GM21390 (cell line): Measurements from ENCODE around the gene CIDEA.
A peak's percentile ranks its signal among the peaks of the same experiment; 100 is the strongest.

ENCODE experiments used
- ATAC-seq: cut with Tn5 transposase; IDR thresholded peaks from one replicate; pipeline ENCODE4 v1.9.1; 2021; ENCODE audit not compliant: unreplicated experiment

Gene CIDEA

GRCh38 chr18:12296457-12296856 lies 42.3 kb downstream of the CIDEA start:
- ATAC-seq = no peak

DNA sequence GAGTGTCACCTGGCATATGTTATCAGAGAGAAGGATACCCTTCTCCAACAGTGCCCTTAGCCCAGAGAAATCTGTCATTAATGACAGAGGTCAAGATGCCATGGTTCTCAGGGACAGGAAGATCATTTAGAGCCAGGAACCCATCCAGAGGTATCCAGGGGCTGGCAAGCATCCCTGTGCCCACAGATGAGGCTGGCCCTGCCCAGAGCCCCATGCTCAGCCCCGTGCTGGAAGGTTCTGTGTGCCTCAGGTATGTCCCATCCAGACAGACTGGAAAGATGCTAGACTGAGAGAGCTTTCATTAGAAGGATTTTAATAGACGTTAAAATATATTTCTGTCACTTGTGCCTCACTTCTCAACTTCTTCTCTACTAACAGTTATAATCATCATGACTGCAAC lies 45.7 kb downstream of the CIDEA start:
- ATAC-seq = no peak

DNA sequence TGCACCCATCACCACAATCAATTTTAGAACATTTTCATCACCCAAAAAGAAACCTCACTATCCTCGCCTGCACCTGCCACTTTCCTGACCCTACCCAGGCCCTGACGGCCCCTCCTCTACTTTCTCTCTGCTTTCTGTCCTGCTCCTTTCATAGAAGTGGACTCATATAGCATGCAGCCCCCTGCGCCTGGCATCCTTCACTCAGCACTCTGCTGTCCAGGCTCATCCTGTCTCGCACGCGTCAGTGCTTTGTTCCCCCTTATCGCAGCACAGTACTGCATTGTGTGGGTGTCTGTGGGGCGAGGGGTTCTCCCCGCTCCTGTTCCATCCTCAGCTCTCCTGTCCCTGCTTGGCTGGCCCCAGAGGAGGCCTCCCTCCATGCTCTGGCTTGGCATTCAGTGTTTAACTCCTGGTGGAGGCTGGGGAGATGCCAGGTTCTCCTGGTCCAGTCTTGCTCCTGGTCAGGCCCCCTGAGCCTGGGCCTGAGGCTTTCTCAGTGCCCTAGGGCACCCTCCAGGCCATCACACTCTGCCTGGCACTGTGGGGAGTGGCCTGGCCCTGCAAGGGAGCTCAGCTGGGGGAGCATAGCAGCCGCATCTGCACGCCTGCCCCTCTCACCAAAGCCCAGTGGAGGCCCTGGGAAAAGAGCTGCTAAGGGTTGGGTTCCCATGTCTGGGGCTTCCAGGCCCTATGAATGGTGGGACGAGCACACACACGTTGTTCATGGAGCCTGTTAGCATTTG lies 47.3 kb downstream of the CIDEA start:
- no peak for ATAC-seq

- no peak for ATAC-seq
Observed at GRCh38 chr18:12302391-12303147, 48.4 kb downstream of the CIDEA start.

DNA sequence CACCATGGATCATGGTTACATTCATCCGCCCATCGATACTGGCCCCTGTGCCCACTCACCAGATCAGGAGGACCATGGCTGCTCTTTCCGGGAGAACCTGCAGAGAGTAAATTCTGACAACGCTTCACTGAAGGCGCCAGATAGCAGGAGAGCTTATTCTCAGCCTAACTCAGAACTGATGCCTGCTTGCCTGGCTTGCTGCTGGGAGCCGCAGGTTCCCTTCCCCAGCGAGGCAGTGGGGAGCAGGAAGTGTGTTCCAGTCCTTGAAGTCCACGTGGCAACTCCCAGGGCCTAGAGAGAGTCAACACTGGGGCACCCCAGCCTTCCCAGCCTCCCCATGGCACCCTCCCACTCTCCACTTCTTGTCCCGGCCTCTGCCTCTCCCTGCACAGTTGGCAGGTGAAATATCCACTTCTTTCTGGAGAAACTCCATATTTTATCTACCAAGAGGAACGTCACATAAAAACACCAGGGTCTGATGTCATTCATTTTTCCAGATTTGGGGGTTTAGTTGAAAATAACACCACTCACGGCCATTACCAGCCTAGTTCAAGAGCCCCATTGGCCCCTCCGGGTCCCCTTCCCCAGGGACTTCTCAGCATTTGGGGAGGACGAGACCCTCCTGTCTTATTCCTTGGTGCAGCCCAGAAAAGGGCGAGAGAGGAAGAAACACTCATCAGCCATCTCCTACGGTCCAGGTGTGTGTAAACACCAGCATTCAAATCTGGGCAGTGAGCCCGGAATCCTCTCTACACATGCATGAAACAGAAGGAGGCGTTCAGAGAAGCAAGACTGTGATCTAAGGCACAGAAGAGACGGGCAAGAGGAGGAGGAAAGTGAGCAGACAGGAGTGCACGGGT lies 50.4 kb downstream of the CIDEA start:
- ATAC-seq = no peak

- no peak for ATAC-seq
Observed at GRCh38 chr18:12305211-12305610, 51.0 kb downstream of the CIDEA start.

- ATAC-seq = no peak
Observed at GRCh38 chr18:12305930-12306629, 51.9 kb downstream of the CIDEA start.

- peak; percentile 14 for ATAC-seq
Observed at GRCh38 chr18:12306752-12307700, 52.9 kb downstream of the CIDEA start.

- peak; percentile 47 for ATAC-seq
Observed at GRCh38 chr18:12307701-12308385, 53.7 kb downstream of the CIDEA start, which contains the start of gene TUBB6. Gene TUBB6 (plus strand): TSS chr18:12308241. CDS start chr18:12308293, 52 bp downstream.

DNA sequence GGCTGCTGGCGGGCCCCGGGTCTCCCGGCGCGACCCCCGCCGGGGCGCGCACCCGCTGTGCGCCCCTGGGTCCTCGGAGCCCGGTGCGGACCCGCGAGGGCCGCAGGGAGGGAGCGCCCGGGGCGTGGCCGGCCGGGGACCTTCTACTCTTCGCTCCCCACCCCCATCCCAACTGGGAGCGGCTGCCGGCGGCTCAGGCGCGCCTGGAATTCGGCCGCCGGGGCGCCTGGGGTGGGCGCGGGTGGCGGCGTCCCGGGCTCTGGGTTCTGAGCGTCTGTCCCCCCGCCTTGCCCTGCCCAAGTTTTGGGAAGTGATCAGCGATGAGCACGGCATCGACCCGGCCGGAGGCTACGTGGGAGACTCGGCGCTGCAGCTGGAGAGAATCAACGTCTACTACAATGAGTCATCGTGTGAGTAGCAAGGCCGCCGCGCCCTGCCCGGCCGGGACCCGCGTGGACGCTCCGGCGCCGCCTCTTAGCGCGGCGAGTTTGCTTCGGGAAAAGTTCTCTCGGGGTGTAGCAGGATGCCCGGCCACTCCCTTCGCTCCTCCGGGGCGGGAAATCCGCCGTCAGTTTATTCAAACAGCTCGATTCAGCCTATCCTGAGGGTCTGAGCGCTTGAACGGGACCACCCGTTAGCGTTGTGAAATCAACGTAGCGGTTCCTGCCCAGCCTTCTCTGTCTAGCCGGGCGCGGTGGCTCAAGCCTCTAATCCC lies 54.4 kb downstream of the CIDEA start:
- ATAC-seq = peak; percentile 59

DNA sequence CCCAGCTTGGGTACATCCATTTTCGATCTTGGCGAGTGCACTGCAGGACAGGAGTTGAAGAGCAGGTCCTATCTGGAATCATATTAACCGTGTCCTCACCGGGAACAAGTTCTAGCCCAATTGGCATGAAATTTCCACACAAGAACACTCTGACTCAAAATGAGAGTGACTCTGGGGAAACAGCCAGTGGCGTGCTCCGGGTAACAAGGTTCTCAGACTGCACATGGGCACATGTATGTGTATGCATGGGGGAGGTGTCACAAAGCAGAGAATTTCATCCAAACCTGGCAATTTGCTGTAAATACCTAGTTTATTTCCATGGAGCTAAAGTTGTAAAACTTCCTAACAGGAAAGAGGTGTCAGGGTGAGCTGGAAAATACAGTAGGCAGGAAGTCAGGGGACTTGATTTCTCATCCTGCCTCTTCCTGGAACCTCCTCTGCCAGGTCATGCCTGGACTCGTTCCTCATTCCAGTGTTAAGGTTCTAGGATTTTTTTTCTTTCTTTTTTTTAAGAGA lies 55.6 kb downstream of the CIDEA start:
- no peak for ATAC-seq

DNA sequence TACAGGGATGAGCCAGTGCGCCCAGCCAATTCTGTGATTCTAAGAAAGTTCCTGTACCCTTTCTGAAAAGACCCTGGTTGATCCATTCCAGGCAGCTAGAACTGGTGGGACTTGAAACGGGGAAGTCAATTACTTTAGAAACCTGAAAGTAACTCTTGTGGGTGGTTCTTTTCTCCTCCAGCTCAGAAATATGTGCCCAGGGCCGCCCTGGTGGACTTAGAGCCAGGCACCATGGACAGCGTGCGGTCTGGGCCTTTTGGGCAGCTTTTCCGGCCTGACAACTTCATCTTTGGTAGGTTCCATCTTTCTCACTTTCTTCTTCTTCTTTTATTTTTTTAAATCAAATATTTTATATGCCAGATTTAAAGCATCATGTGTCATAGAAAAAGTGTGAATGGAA lies 56.6 kb downstream of the CIDEA start:
- no peak for ATAC-seq

GRCh38 chr18:12312976-12313375 lies 58.8 kb downstream of the CIDEA start:
- ATAC-seq = no peak

- no peak for ATAC-seq
Observed at GRCh38 chr18:12313530-12314245, 59.5 kb downstream of the CIDEA start.

GRCh38 chr18:12314591-12315305 lies 60.6 kb downstream of the CIDEA start:
- no peak for ATAC-seq

DNA sequence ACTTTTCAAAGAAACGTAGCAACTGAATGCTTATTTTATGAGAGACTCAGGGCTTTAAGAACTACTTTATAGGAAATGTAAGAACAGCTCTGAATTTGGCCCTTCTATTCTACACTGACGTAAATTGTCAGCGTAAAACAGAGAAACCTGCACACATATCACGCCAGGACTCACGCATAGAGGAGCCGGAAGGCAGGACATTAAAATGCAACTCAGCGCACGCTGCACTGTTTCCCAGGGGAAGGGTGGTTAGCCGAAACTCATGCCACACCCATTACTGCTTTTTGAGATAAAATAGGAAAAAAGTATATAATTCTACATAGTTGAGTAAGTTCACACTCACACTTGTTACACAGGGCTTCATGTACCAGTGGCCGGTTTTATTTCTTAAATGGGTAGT lies 61.3 kb downstream of the CIDEA start:
- ATAC-seq = no peak

DNA sequence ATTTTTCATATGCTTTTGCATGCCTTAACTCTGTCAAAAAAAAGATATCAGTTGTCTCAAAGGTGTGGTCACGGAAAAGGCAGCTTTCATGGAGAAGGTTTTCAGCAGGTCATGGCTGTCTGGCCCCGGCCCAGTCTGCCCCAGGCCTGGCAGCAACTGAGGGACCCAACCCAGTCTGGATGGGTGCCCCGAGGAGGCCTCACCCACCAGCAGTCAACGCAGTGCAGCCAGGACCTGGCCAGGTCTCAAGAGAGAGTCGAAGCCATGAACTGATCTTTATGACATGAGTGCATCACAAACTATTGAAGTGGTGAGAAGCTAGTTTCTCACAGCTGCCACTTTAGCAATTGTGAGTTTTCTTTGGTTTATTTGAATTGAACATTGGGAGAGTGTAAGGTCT lies 61.8 kb downstream of the CIDEA start:
- ATAC-seq = no peak
